Measurements from ENCODE around the gene DENND2D. TPM values are rescaled to one million over a fixed set of nuclear protein-coding genes. Genes with fewer than 3 reads are reported as not detected.

DENND2D gene
- total RNA-seq, 1 experiment from 2014 or later, result not detected

DNA sequence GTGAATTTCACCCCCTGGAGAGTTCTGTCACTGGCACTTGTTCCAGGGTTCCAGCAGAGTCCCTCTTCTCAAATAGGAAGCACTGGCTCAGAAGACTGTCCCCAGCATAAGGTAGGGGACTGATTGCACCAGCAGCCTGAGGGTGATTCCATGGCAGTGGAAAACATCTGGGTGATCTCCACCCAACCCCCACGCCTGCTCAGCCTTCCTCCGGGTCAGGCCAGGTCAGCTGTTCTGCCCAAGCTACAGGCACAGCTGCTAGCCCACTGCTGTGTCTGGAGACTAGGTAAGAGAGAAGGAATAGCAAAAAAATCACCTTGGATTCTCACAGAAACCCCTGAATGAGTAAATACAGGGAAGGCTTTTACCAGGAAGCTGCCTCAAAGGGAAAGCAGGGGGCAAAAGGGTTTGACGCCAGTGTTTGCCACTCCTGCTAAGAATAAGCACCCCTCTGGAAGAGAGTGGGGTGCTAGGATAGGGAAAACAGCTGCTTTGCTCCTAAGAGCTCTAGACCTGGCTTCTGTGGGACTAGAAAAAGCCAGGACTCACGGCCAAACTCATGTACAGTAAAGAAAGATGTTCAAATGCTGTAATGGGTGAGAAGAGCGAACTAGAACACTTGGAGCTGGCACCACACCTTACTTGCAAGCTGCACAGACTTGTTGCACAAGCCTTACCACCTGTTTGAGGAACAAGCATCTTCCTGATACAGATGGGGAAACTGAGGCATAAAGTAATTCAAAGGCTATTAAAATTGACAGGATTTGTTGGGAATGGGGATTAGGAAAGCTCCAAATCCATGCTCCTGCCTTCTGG is 1.0 kb upstream of the DENND2D start:
- no peak overlapping the region for H3K27ac ChIP-seq
- no peak overlapping the region for H3K4me3 ChIP-seq
- H3K4me1 ChIP-seq, result peaks cover 4% of the 10 kb centered on the region; the same call in 1 of the 2 replicates
- H3K9me3 ChIP-seq (replicated peaks), result no peaks in the 10 kb centered on the region
- H3K36me3 ChIP-seq, result no peaks in the 10 kb centered on the region
- H3K27me3 ChIP-seq, result no peaks in the 10 kb centered on the region; the same call in 1 of the 2 replicates
- peak in 1 of 2 experiments; percentile 32 for DNase-seq

DNA sequence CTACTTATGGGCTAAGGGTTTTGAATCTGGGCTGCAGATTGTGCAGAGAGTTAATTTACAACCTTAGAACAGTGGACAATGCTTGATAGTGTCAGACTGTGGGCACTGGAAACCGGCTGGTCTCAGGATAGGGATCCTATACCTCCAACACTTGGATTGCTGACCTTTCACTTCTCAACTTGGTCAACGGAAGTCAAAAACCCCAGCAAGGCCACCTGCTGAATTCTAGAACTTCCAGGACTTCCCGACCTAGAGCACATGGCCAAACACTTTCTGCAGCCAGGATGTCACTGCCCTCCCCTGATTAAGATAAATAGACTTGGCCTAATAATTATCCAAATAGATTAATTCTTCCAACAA is 336 bp upstream of the DENND2D start:
- Histone ChIP-seq H3K4me3 (no peak overlapping the region), H3K9me3 (replicated peaks) (no peaks in the 10 kb centered on the region), H3K36me3 (no peaks in the 10 kb centered on the region), H3K27me3 (no peaks in the 10 kb centered on the region; the same call in 1 of the 2 replicates), H3K4me1 (peaks cover 4% of the 10 kb centered on the region; the same call in 1 of the 2 replicates), H3K27ac (no peak overlapping the region)
- DNase-seq, result no peak

DNA sequence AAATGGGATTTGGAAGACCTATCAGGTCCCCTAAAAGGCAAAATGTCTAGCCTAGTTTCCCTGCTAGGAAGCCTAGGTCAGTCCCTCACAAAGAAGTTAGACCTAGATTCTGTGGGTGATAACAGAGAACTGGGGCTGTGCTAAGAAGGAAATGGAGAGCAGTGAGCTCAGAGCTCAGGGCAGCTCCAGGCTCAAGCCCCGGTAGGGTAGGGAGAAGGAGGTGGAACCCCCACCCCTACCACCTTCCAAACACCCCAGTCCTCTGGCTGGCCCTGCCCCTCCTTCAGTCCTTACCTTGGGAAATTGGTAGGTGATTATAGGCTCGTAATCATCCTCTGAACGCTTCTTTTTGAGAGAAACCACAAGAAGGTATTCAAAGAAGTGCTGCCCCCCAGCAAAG is 1.1 kb downstream of the DENND2D start:
- Histone ChIP-seq H3K4me3 (no peak overlapping the region), H3K36me3 (no peaks in the 10 kb centered on the region), H3K27ac (no peak overlapping the region)

DNA sequence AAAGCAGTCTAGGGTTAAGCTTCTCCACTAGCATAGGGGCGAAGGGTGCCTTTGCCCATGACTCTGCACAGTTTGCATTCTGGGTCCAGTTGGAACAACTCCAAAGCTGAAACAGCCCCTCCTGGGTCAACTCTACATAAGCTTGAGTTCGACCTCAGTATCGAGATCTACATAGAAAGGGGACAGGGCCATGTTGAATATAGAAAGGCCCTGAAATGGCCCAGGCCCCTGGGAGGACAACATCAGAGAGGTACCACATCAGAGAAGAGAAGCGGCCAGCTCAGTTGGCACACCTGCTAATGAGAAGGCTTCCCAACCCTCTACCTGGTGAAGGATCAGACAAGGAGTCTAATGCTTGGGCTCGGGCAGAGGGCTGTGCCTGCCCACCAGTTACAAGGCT is 1.6 kb downstream of the DENND2D start:
- Histone ChIP-seq H3K9me3 (replicated peaks) (no peaks in the 10 kb centered on the region), H3K4me1 (peaks cover 4% of the 10 kb centered on the region; the same call in 1 of the 2 replicates), H3K27me3 (no peaks in the 10 kb centered on the region; the same call in 1 of the 2 replicates), H3K36me3 (no peaks in the 10 kb centered on the region), H3K27ac (no peak overlapping the region), H3K4me3 (no peak overlapping the region)
- no peak for DNase-seq

More for the DNA sequence above, 1.1 kb downstream of the DENND2D start:
- Histone ChIP-seq H3K4me1 (peaks cover 4% of the 10 kb centered on the region; the same call in 1 of the 2 replicates), H3K27me3 (no peaks in the 10 kb centered on the region; the same call in 1 of the 2 replicates), H3K9me3 (replicated peaks) (no peaks in the 10 kb centered on the region)
- DNase-seq, result no peak

DNA sequence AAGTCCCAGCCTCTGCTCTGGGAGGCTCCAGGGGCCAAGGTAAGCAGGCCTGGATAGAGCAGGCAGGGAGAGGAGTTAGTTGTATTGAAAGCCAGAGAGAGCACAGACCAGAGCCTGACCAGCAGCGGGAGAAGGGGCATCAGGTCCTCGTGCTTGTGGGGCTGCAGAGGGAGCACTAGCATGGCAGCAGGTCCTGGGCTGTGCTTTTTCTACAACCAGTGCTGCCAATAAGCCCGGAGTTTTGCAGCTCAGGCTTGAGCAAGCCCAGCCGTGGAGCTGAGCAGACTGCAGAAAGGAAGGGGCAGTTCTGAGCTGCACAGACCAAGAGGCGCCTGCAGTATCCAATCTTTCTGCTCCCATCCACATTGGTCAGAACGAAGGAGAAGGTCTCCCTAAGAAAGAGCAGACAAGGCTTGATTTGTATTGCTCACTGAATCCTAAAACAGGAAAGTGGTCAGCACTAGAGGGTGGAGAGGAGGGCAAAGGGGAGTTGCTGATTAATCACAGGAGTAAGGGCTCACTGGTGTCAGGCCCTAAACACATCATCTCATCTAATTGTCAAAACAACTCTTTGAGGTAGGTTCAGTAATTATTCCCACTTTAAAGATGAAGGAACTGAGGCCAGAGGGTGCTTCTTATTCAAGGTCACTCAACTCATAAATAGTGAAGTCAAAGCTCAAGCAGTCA is 2.7 kb downstream of the DENND2D start:
- Histone ChIP-seq H3K4me1 (peaks cover 4% of the 10 kb centered on the region; the same call in 1 of the 2 replicates), H3K27ac (no peak overlapping the region), H3K4me3 (no peak overlapping the region), H3K36me3 (no peaks in the 10 kb centered on the region), H3K9me3 (replicated peaks) (no peaks in the 10 kb centered on the region), H3K27me3 (no peaks in the 10 kb centered on the region; the same call in 1 of the 2 replicates)
- DNase-seq, result peak; percentile 14 to 26

DNA sequence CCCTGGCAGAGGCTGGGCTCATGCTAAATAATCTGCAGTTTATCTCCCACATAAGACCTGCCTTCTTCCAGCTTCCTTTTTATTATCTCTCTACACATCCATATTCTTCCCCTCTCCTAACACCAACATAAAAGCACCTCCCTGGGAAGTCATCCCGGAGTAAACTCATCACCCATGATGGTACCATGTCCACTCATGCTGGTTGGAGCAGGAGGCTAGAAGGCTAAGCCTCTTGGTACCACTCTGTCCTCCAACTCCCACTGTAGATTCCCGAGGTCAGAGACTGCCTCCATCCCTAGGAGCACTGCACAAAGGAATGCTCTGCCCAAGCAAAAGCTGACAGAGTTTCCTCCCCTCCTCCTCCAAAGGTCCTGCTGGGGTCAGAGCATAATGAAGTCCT is 4.2 kb downstream of the DENND2D start:
- Histone ChIP-seq H3K9me3 (replicated peaks) (no peaks in the 10 kb centered on the region), H3K4me3 (no peak overlapping the region), H3K4me1 (no peaks in the 10 kb centered on the region), H3K36me3 (no peaks in the 10 kb centered on the region), H3K27me3 (no peaks in the 10 kb centered on the region; the same call in 1 of the 2 replicates), H3K27ac (no peak overlapping the region)
- DNase-seq, result no peak

DNA sequence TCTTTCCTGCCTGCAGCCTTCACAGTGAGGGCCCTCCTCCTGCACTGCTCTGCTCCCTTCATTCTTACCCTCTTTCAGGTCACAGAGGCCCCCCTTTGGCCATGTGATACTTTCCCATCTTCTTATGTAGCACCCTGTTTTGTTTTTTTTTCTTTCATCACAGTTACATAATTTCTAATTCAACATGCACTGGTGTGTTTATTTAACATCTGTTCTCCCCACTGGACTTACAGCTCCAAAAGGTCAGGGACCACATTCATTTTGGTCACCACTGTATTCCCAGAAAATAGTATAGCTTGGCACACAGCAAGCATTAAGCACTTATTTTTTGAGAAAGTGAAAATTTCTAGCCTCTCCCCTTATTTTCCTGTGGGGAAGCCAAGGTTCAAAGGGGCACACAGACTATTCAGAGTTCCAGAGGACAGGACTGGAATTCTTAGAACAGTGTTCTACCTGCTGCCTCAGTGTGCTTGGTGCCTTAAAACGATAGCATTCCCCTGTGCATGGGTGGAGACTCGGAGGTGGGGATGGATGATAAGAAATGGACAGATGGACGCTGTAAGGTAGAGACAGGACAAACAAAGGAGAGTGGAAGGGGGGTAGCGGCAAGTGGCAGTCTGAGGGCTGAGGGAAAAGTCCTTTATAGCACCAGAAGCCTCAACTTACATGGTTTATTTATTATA is 5.3 kb downstream of the DENND2D start:
- Histone ChIP-seq H3K27ac (no peak overlapping the region), H3K36me3 (no peaks in the 10 kb centered on the region), H3K4me1 (no peaks in the 10 kb centered on the region), H3K9me3 (replicated peaks) (no peaks in the 10 kb centered on the region), H3K27me3 (no peaks in the 10 kb centered on the region; the same call in 1 of the 2 replicates), H3K4me3 (no peak overlapping the region)
- DNase-seq, result no peak

DNA sequence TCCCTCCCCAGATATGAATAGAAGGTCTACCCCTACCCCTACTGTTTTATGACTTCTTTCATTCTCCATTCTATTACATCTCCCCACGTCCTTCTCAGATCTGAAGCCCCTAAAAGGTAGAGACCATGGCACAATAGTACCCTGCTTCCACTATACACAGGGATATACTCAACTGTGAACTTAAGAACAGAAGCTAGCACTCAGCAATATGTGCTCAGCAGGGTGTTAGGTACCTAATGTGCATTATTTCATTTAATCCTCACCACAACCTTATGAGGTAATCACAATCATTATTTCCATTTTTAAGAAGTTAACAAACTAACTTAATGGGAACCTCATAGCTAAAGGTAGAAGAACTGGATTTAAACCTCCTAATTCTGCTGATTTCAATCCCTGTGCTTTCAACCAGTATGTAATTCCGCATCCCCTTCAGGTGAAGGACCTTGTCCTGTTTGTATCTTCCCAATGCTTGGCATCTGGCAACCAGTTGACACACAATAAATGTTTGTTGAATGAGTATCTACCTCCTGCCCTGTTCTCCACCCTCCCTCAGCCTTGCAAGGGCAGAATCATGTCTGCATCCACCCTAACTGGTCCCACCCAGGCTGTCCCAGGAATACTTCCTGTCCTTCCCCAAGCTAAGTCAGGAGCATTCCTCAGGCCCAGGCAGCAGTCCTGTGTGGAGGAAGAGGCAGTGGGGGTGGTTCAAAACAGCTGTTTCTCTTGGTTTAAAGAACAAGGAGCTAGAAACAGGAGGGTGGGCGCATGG is 6.5 kb downstream of the DENND2D start:
- no peaks in the 10 kb centered on the region for H3K4me1 ChIP-seq
- H3K27me3 ChIP-seq, result no peaks in the 10 kb centered on the region; the same call in 1 of the 2 replicates
- no peaks in the 10 kb centered on the region for H3K36me3 ChIP-seq
- H3K9me3 ChIP-seq (replicated peaks), result no peaks in the 10 kb centered on the region
- no peak overlapping the region for H3K4me3 ChIP-seq
- H3K27ac ChIP-seq, result no peak overlapping the region
- no peak for DNase-seq

DNA sequence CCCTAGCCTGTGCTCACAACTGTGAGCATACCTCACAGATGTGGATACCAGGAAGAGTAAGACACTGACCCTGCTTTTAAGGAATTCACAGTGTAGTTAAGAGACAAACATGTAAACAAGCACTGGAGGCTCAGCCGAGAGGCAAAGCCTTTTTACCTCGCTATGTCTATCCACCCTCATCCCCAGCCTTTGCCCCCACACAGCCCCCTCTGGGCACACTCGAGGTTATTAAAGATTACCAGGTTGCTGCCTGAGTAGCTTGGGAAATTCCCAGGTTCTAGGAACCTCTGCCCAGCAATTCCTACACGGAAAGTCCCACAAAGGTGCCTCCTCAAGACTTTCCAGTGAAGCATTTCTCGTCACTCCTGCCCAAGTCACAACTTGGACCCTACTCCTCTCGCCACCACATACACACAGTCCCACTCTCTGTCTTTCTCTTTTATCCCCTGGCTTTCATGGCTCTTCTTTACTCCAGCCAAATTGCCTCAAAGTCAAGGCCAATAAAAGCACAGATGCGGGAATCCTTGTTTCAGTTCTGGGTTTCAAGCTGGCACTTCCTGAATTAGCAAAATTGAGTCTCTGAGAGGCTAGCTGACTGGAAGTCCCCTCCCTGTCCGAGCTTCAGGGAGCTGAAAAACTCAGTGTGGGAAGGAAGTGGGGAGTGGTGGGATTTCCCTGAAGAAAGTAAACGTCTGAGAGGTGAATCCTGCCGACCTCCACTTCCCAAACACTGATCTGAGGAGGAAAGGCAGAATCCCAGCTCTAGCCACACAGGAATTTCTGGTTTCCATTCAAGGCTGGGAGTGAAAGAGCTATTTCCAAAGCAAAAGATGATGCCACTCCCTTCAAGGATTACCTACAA is 7.6 kb downstream of the DENND2D start:
- no peaks in the 10 kb centered on the region for H3K9me3 ChIP-seq (replicated peaks)
- DNase-seq, result no peak
- H3K27me3 ChIP-seq, result no peaks in the 10 kb centered on the region; the same call in 1 of the 2 replicates
- H3K36me3 ChIP-seq, result peaks cover 5% of the 10 kb centered on the region
- H3K27ac ChIP-seq, result no peak overlapping the region
- H3K4me3 ChIP-seq, result no peak overlapping the region
- H3K4me1 ChIP-seq, result no peaks in the 10 kb centered on the region

DNA sequence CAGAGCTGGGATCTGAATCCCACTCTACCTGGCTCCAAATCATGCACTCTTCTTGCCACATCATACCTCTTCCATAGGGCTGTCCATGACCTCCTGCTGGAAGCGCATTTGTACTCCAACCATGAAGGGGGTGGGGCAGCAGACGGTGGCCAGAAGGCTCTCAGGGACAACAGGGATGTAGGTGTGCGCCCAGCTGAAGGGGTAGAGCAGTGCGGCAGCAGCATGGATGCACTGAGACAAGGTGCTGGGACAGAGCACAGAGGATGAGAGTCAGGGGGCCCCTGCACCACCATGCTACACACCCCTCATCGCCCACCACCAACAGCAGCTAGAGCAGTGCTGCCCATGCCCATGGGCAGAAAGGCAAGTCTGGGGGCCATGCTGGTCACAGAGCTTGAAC is 8.4 kb downstream of the DENND2D start:
- no peaks in the 10 kb centered on the region for H3K4me1 ChIP-seq
- H3K9me3 ChIP-seq (replicated peaks), result no peaks in the 10 kb centered on the region
- no peak overlapping the region for H3K4me3 ChIP-seq
- peaks cover 9% of the 10 kb centered on the region for H3K36me3 ChIP-seq
- no peak overlapping the region for H3K27ac ChIP-seq
- DNase-seq, result no peak
- H3K27me3 ChIP-seq, result no peaks in the 10 kb centered on the region; the same call in 1 of the 2 replicates

DNA sequence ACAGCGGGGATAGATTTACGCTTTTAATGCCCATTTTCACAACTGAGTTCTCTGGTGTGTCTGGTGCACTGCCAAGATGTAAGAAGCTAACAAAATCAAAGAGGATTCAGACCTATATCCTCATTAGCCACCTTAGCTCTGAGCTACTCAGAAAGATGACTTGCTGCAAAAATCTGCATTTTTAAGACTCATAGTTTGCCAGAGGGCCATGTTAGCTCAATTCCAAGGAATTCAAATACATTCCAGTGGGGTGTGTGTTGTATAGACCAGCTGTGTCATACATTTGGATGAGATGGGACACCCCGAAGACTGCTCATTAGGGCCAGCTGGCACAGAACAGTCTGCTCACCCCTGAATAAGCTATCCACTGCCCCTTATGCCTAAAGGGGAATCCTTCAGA is 8.9 kb downstream of the DENND2D start:
- no peak overlapping the region for H3K27ac ChIP-seq
- H3K9me3 ChIP-seq (replicated peaks), result no peaks in the 10 kb centered on the region
- H3K27me3 ChIP-seq, result no peaks in the 10 kb centered on the region; the same call in 1 of the 2 replicates
- H3K36me3 ChIP-seq, result peaks cover 10% of the 10 kb centered on the region
- DNase-seq, result no peak
- no peak overlapping the region for H3K4me3 ChIP-seq
- no peaks in the 10 kb centered on the region for H3K4me1 ChIP-seq

DNA sequence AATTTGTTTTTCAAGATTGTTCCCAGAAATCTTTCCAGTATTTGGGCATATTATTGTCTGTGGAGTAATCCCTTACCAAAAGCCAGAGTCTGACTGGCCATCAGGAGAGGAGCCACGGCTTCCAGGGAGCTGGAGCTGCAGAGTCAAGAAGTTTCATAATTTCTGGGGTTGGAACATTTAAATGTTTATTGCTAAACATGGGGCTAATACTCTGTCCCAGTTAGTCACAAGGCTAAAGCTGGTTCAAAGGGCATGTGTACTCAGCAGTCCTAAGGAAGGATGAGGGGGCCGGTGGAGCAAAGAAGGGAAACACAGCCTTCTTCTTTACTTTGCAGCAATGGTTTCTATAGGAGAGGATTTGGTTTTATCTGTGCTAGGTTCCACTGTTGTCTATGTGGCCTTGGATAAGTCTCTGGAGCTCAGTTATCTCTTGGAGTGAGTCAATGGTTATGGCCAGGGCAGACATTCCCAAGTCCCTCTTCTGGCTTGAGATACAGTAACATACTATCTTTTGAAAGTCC is 9.5 kb downstream of the DENND2D start:
- H3K27ac ChIP-seq, result no peak overlapping the region

DNA sequence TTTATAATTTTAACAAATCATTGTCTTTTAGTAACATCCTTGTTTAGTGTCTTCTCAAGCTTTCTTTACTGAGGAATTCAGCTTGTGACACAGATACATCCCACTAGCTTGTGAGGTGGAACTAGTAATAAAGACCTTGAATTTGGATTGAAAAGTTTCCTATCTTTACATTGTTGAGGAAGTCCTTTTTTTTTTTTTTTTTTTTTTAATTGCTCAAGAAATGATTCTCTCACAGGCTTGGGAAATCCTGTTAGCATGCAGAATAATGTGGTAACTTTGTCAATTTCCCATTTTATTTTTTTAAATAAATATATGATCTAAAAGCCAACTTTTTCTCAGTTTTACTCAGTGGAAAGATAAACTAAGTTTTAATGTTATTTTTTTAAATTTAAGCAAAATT is 15.8 kb downstream of the DENND2D start:
- Histone ChIP-seq H3K36me3 (peaks cover 31% of the 10 kb centered on the region), H3K27me3 (no peaks in the 10 kb centered on the region)

More for the DNA sequence above, 9.5 kb downstream of the DENND2D start:
- Histone ChIP-seq H3K4me3 (no peak overlapping the region), H3K4me1 (no peaks in the 10 kb centered on the region), H3K9me3 (replicated peaks) (no peaks in the 10 kb centered on the region), H3K36me3 (peaks cover 12% of the 10 kb centered on the region), H3K27me3 (no peaks in the 10 kb centered on the region)
- DNase-seq, result no peak

More for the DNA sequence above, 15.8 kb downstream of the DENND2D start:
- Histone ChIP-seq H3K27ac (no peak overlapping the region), H3K4me3 (no peak overlapping the region), H3K4me1 (no peaks in the 10 kb centered on the region), H3K9me3 (replicated peaks) (no peaks in the 10 kb centered on the region)
- DNase-seq, result no peak
